H9 (cell line): ENCODE results near the gene CRB3. TPM values are rescaled to one million over a fixed set of nuclear protein-coding genes. Genes with fewer than 3 reads are reported as not detected.

Experiments used
- DNase-seq: peaks from one replicate; pipeline ENCODE4 v3.0.0-alpha.2; 2017
- H2AFZ ChIP-seq: one replicate; pipeline ENCODE4 v1.6.1; 2013; ENCODE audit warnings: mild to moderate bottlenecking, low read length, control low read depth, moderate library complexity
- H2AK5ac ChIP-seq: 2 replicates; pipeline ENCODE4 v1.6.1; 2013; ENCODE audit warnings: low read length, control low read depth, mixed read lengths; ENCODE audit not compliant: insufficient read length
- H2BK120ac ChIP-seq: one replicate; pipeline ENCODE4 v1.6.1; 2013; ENCODE audit warnings: low read depth, mild to moderate bottlenecking, low read length, control low read depth, inconsistent platforms; ENCODE audit not compliant: poor library complexity, severe bottlenecking
- H2BK12ac ChIP-seq: 2 replicates; pipeline ENCODE4 v1.6.1; 2013; ENCODE audit warnings: low read length, control low read depth, mixed read lengths, low read depth; ENCODE audit not compliant: insufficient read length
- H2BK15ac ChIP-seq: 2 replicates; pipeline ENCODE4 v1.6.1; 2013; ENCODE audit warnings: low read depth, low read length, control low read depth
- H2BK20ac ChIP-seq: one replicate; pipeline ENCODE4 v1.6.1; 2013; ENCODE audit warnings: low read depth, mild to moderate bottlenecking, low read length, control low read depth, inconsistent platforms; ENCODE audit not compliant: poor library complexity, severe bottlenecking
- H2BK5ac ChIP-seq: 2 replicates; pipeline ENCODE4 v1.6.1; 2013; ENCODE audit warnings: low read length, control low read depth, mixed read lengths; ENCODE audit not compliant: insufficient read length
- H3K14ac ChIP-seq: 2 replicates; pipeline ENCODE4 v1.6.1; 2013; ENCODE audit warnings: low read length, control low read depth; ENCODE audit not compliant: insufficient read depth
- H3K18ac ChIP-seq: 2 replicates; pipeline ENCODE4 v1.6.1; 2013; ENCODE audit warnings: low read depth, mild to moderate bottlenecking, mixed read lengths, low read length, control low read depth; ENCODE audit not compliant: insufficient read length
- H3K23ac ChIP-seq: 2 replicates; pipeline ENCODE4 v1.6.1; 2013; ENCODE audit warnings: low read length, control low read depth, mixed read lengths, low read depth; ENCODE audit not compliant: insufficient read length
- H3K23me2 ChIP-seq: 2 replicates; pipeline ENCODE4 v1.6.1; 2013; ENCODE audit warnings: low read depth, mild to moderate bottlenecking, mixed read lengths, low read length, control low read depth; ENCODE audit not compliant: insufficient read length, poor library complexity, severe bottlenecking
- H3K27ac ChIP-seq: 2 replicates; pipeline ENCODE4 v1.5.1; 2013; ENCODE audit warnings: low read length, control low read depth, mixed read lengths, low read depth; ENCODE audit not compliant: insufficient read length
- H3K27me3 ChIP-seq: 2 replicates; pipeline ENCODE4 v1.6.1; 2013; ENCODE audit warnings: low read length, control low read depth, inconsistent platforms; ENCODE audit not compliant: insufficient read depth
- H3K4ac ChIP-seq: 2 replicates; pipeline ENCODE4 v1.6.1; 2013; ENCODE audit warnings: low read depth, mild to moderate bottlenecking, control low read depth, inconsistent platforms, low read length, moderate library complexity
- H3K4me1 ChIP-seq: 2 replicates; pipeline ENCODE4 v1.6.1; 2013; ENCODE audit warnings: low read length, control low read depth, inconsistent platforms; ENCODE audit not compliant: insufficient read depth
- H3K4me2 ChIP-seq: 2 replicates; pipeline ENCODE4 v1.6.1; 2013; ENCODE audit warnings: low read length, control low read depth, mixed read lengths; ENCODE audit not compliant: insufficient read length, insufficient read depth
- H3K56ac ChIP-seq: 2 replicates; pipeline ENCODE4 v1.6.1; 2013; ENCODE audit warnings: low read depth, mild to moderate bottlenecking, mixed read lengths, low read length, control low read depth; ENCODE audit not compliant: insufficient read length
- H3K79me1 ChIP-seq: 2 replicates; pipeline ENCODE4 v1.6.1; 2013; ENCODE audit warnings: low read depth, mild to moderate bottlenecking, moderate library complexity, low read length, control low read depth, inconsistent platforms; ENCODE audit not compliant: insufficient read depth, poor library complexity, severe bottlenecking
- H3K79me2 ChIP-seq: 2 replicates; pipeline ENCODE4 v1.6.1; 2013; ENCODE audit warnings: low read length, control low read depth, inconsistent platforms; ENCODE audit not compliant: insufficient read depth
- H3K9ac ChIP-seq: 2 replicates; pipeline ENCODE4 v1.6.1; 2013; ENCODE audit warnings: low read length, control low read depth, mixed read lengths; ENCODE audit not compliant: insufficient read length; ENCODE audit errors: extremely low read depth
- H3K9me3 ChIP-seq: one replicate; pipeline ENCODE4 v1.6.1; 2013; ENCODE audit warnings: low read depth, low read length, inconsistent platforms; ENCODE audit not compliant: control insufficient read depth
- H3T11ph ChIP-seq: one replicate; pipeline ENCODE4 v1.6.1; 2013; ENCODE audit warnings: mild to moderate bottlenecking, low read length, control low read depth, inconsistent platforms
- H4K20me1 ChIP-seq: one replicate; pipeline ENCODE4 v1.6.1; 2013; ENCODE audit not compliant: control insufficient read depth, insufficient read length, insufficient read depth
- H4K5ac ChIP-seq: 2 replicates; pipeline ENCODE4 v1.6.1; 2013; ENCODE audit warnings: low read depth, mild to moderate bottlenecking, mixed read lengths, low read length, control low read depth; ENCODE audit not compliant: insufficient read length
- H4K8ac ChIP-seq: replicated peaks from 2 replicates; pipeline ENCODE4 v1.6.1; 2013; ENCODE audit warnings: low read length, control low read depth, mixed read lengths, low read depth; ENCODE audit not compliant: insufficient read length
- H4K91ac ChIP-seq: 2 replicates; pipeline ENCODE4 v1.6.1; 2013; ENCODE audit warnings: low read depth, mild to moderate bottlenecking, moderate library complexity, mixed read lengths, low read length, control low read depth; ENCODE audit not compliant: insufficient read length
- H3K27ac Mint-ChIP-seq, 3 experiments: 2 replicates in 2 of 3; 3 replicates in 1 of 3; pipeline ENCODE4 v1.8.0; 2020 to 2021; ENCODE audit warnings: mixed read lengths in 3 of 3, mild to moderate bottlenecking in 1 of 3, moderate library complexity in 1 of 3
- H3K27me3 Mint-ChIP-seq: 2 replicates; pipeline ENCODE4 v1.8.0; 2021; ENCODE audit warnings: low read depth, mild to moderate bottlenecking, moderate library complexity, mixed read lengths
- H3K36me3 Mint-ChIP-seq, 3 experiments: 2 replicates in 2 of 3; 3 replicates in 1 of 3; pipeline ENCODE4 v1.8.0; 2020 to 2021; ENCODE audit warnings: low read depth in 3 of 3, mixed read lengths in 3 of 3; ENCODE audit not compliant: insufficient read depth in 1 of 3
- H3K4me1 Mint-ChIP-seq, 2 experiments: 2 replicates each; pipeline ENCODE4 v1.8.0; 2020; ENCODE audit warnings: mixed read lengths in 2 of 2
- H3K4me3 Mint-ChIP-seq, 2 experiments: 2 replicates in 1 of 2; 3 replicates in 1 of 2; pipeline ENCODE4 v1.8.0; 2020 to 2021; ENCODE audit warnings: mild to moderate bottlenecking in 2 of 2, mixed read lengths in 2 of 2, moderate library complexity in 1 of 2
- H3K9me3 Mint-ChIP-seq, 2 experiments: 2 replicates in 1 of 2; 3 replicates in 1 of 2; pipeline ENCODE4 v1.8.0; 2020; ENCODE audit warnings: mild to moderate bottlenecking in 2 of 2, mixed read lengths in 2 of 2, moderate library complexity in 1 of 2
- CTCF ChIP-seq: fragments of 200-600 bp; sonication (generic); conservative IDR thresholded peaks from 3 replicates; pipeline ENCODE4 v1.8.0; 2021; ENCODE audit warnings: antibody characterized with exemption, mild to moderate bottlenecking
- WGBS: extraction: QIAGEN DNeasy Blood & Tissue Kit; methylation state at CpG from one replicate; pipeline ENCODE4 v1.1.7; 2013; ENCODE audit warnings: missing lambda C conversion rate, low lambda C conversion rate, mixed read lengths; ENCODE audit not compliant: insufficient read length; ENCODE audit errors: extremely low coverage; 5-methylcytosine and 5-hydroxymethylcytosine counted together
- total RNA-seq: library from RNA; stranded (reverse); gene quantifications from 2 replicates; pipeline ENCODE4 v1.2.1, GENCODE V29; 2021

CRB3 gene
- total RNA-seq, 1 experiment from 2014 or later = 32.1 TPM

GRCh38 chr19:6482343-6482686, 18.2 kb downstream of the CRB3 start:
- H3K14ac ChIP-seq = no peak overlapping the region
- no peak overlapping the region for H2BK5ac ChIP-seq
- H2BK12ac ChIP-seq = no peak overlapping the region
- H3K36me3 Mint-ChIP-seq = no peaks in the 10 kb centered on the region
- no peak overlapping the region for H3K23ac ChIP-seq
- no peak overlapping the region for H4K91ac ChIP-seq
- no peak overlapping the region for H3K4me2 ChIP-seq
- H2AFZ ChIP-seq = no peak overlapping the region
- no peaks in the 10 kb centered on the region for H3K79me1 ChIP-seq
- WGBS = no CpG with 5 or more reads among the region's 8 CpGs
- no peak overlapping the region for H2BK20ac ChIP-seq
- DNase-seq = no peak
- no peak overlapping the region for H2BK120ac ChIP-seq
- H2BK15ac ChIP-seq = no peak overlapping the region
- peaks cover 9 to 15% of the 10 kb centered on the region in 2 experiments for H3K4me1 Mint-ChIP-seq
- H4K8ac ChIP-seq = no peak overlapping the region
- H3K56ac ChIP-seq = no peak overlapping the region
- no peaks in the 10 kb centered on the region for H3K4me1 ChIP-seq
- no peak overlapping the region for H3T11ph ChIP-seq
- no peak overlapping the region for H3K4ac ChIP-seq
- no peak for TF ChIP-seq CTCF
- no peaks in the 10 kb centered on the region for H3K27me3 ChIP-seq
- no peak overlapping the region for H3K27ac Mint-ChIP-seq
- peaks cover 6% of the 10 kb centered on the region for H3K27me3 Mint-ChIP-seq
- no peaks in the 10 kb centered on the region for H3K23me2 ChIP-seq
- H3K27ac ChIP-seq = no peak overlapping the region
- H3K4me3 Mint-ChIP-seq = no peak overlapping the region
- H4K20me1 ChIP-seq = no peaks in the 10 kb centered on the region
- H3K9me3 ChIP-seq = no peaks in the 10 kb centered on the region
- H3K9me3 Mint-ChIP-seq = no peaks in the 10 kb centered on the region
- no peaks in the 10 kb centered on the region for H3K79me2 ChIP-seq
- H3K9ac ChIP-seq = no peak overlapping the region
- H2AK5ac ChIP-seq = no peak overlapping the region
- no peak overlapping the region for H4K5ac ChIP-seq
- no peak overlapping the region for H3K18ac ChIP-seq
